H1 (cell line): ENCODE measurements around the gene CORT. TPM values are rescaled to one million over a fixed set of nuclear protein-coding genes. Genes with fewer than 3 reads are reported as not detected.

ENCODE experiments used
- CTCF ChIA-PET: fragments of 300-600 bp; sonication (Branson Sonifier 250); formaldehyde crosslinking; loops from one replicate; lab custom pipeline; 2021; ENCODE audit not compliant: partially characterized antibody; lab: Charles Lee
- POLR2A ChIA-PET: fragments of 300-600 bp; sonication (Branson Sonifier 250); formaldehyde crosslinking; loops from one replicate; lab custom pipeline; 2021; ENCODE audit warnings: inconsistent platforms; ENCODE audit not compliant: partially characterized antibody; lab: Charles Lee
- DNase-seq, 2 experiments: peaks; one replicate each; pipeline versions ENCODE4 v3.0.0 to v3.0.0-alpha.2; 2010 to 2022; ENCODE audit warnings: low spot score in 2 of 2, low read depth in 1 of 2, mixed read lengths in 1 of 2
- FAIRE-seq: peaks from 2 replicates; lab custom pipeline; 2011; peaks lifted over from hg19 to GRCh38; lab: Jason Lieb, UNC
- H2AFZ ChIP-seq: 2 replicates; pipeline ENCODE4 v1.8.1; 2012; ENCODE audit warnings: low read length, inconsistent platforms
- H2AK5ac ChIP-seq: 2 replicates; pipeline ENCODE4 v1.6.1; 2013; ENCODE audit warnings: low read depth, low read length
- H2BK120ac ChIP-seq: replicated peaks from 2 replicates; pipeline ENCODE3; 2013; ENCODE audit warnings: low read depth, low read length, inconsistent platforms
- H2BK12ac ChIP-seq: 2 replicates; pipeline ENCODE4 v1.6.1; 2013; ENCODE audit warnings: low read depth, low read length
- H2BK15ac ChIP-seq: 2 replicates; pipeline ENCODE4 v1.6.1; 2013; ENCODE audit warnings: low read length
- H2BK20ac ChIP-seq: 2 replicates; pipeline ENCODE4 v1.6.1; 2013; ENCODE audit warnings: low read length
- H2BK5ac ChIP-seq: 2 replicates; pipeline ENCODE4 v1.6.1; 2013; ENCODE audit warnings: low read depth, low read length
- H3K14ac ChIP-seq: 2 replicates; pipeline ENCODE4 v1.6.1; 2013; ENCODE audit warnings: inconsistent platforms; ENCODE audit not compliant: insufficient read length
- H3K18ac ChIP-seq: 2 replicates; pipeline ENCODE4 v1.6.1; 2013; ENCODE audit warnings: low read length; ENCODE audit errors: extremely low read depth
- H3K23ac ChIP-seq: 2 replicates; pipeline ENCODE4 v1.6.1; 2013; ENCODE audit warnings: inconsistent platforms; ENCODE audit not compliant: insufficient read length
- H3K23me2 ChIP-seq: 2 replicates; pipeline ENCODE4 v1.6.1; 2013; ENCODE audit warnings: low read depth, low read length
- H3K27ac ChIP-seq: 2 replicates; pipeline ENCODE4 v1.6.1; 2011; ENCODE audit warnings: low read depth, low read length, inconsistent platforms
- H3K27me3 ChIP-seq, 4 experiments: replicated peaks in 1 of 4; 1 replicate in 1 of 4; 2 replicates in 3 of 4; pipeline versions ENCODE4 v1.6.1 to v1.8.1; 2011 to 2013; ENCODE audit warnings: low read length in 3 of 4, mild to moderate bottlenecking in 3 of 4, inconsistent platforms in 2 of 4, mixed read lengths in 2 of 4, moderate library complexity in 1 of 4; ENCODE audit not compliant: control insufficient read depth in 3 of 4, insufficient read depth in 3 of 4; ENCODE audit errors: extremely low read depth in 1 of 4
- H3K36me3 ChIP-seq, 4 experiments: 2 replicates each; pipeline versions ENCODE4 v1.6.1 to v1.8.1; 2011 to 2013; ENCODE audit warnings: mild to moderate bottlenecking in 4 of 4, low read length in 3 of 4, moderate library complexity in 2 of 4, control low read depth in 1 of 4, inconsistent platforms in 1 of 4; ENCODE audit not compliant: insufficient read depth in 4 of 4, control insufficient read depth in 2 of 4
- H3K4ac ChIP-seq: replicated peaks from 2 replicates; pipeline ENCODE3; 2013; ENCODE audit warnings: low read length, low read depth, mixed read lengths, inconsistent platforms; ENCODE audit not compliant: insufficient read length
- H3K4me1 ChIP-seq, 4 experiments: replicated peaks in 1 of 4; 1 replicate in 1 of 4; 2 replicates in 3 of 4; pipeline versions ENCODE4 v1.6.1 to v1.8.1; 2011 to 2013; ENCODE audit warnings: low read length in 3 of 4, inconsistent platforms in 2 of 4, mixed read lengths in 1 of 4; ENCODE audit not compliant: insufficient read depth in 4 of 4, control insufficient read depth in 3 of 4
- H3K4me2 ChIP-seq, 2 experiments: 2 replicates each; pipeline versions ENCODE4 v1.6.1 to v1.8.1; 2011 to 2013; ENCODE audit warnings: low read depth in 2 of 2, low read length in 2 of 2, control low read depth in 1 of 2, inconsistent platforms in 1 of 2, mild to moderate bottlenecking in 1 of 2; ENCODE audit not compliant: insufficient read depth in 1 of 2
- H3K4me3 ChIP-seq, 4 experiments: fragments of 200-600, 300-600 bp in 1 of 4; sonication (generic), shearing (Covaris generic), sonication (Bioruptor Twin) in 1 of 4; 2 replicates each; pipeline versions ENCODE4 v1.5.1 to v1.8.1; 2011 to 2016; ENCODE audit warnings: low read length in 4 of 4, low read depth in 3 of 4, control low read depth in 2 of 4, inconsistent platforms in 2 of 4, mild to moderate bottlenecking in 2 of 4, mixed read lengths in 1 of 4, moderate library complexity in 1 of 4; ENCODE audit not compliant: insufficient read depth in 2 of 4; ENCODE audit errors: extremely low read depth in 1 of 4
- H3K56ac ChIP-seq: replicated peaks from 2 replicates; pipeline ENCODE3; 2013; ENCODE audit warnings: low read depth, mild to moderate bottlenecking, mixed read lengths, low read length, inconsistent platforms; ENCODE audit not compliant: insufficient read length
- H3K79me1 ChIP-seq: 2 replicates; pipeline ENCODE4 v1.6.1; 2013; ENCODE audit warnings: low read depth, low read length, control low read depth
- H3K79me2 ChIP-seq, 2 experiments: 2 replicates each; pipeline versions ENCODE4 v1.6.1 to v1.8.1; 2012 to 2013; ENCODE audit warnings: low read length in 2 of 2, mild to moderate bottlenecking in 2 of 2, inconsistent platforms in 1 of 2; ENCODE audit not compliant: insufficient read depth in 2 of 2, control insufficient read depth in 1 of 2
- H3K9ac ChIP-seq, 4 experiments: replicated peaks in 1 of 4; 1 replicate in 1 of 4; 2 replicates in 3 of 4; pipeline versions ENCODE4 v1.6.1 to v1.8.1; 2011 to 2013; ENCODE audit warnings: low read depth in 3 of 4, low read length in 3 of 4, control low read depth in 2 of 4, mild to moderate bottlenecking in 2 of 4, moderate library complexity in 2 of 4, inconsistent platforms in 1 of 4; ENCODE audit errors: extremely low read depth in 1 of 4
- H3K9me3 ChIP-seq, 2 experiments: 2 replicates each; pipeline versions ENCODE4 v1.6.1 to v1.8.1; 2012 to 2013; ENCODE audit warnings: mild to moderate bottlenecking in 2 of 2, moderate library complexity in 2 of 2, control low read depth in 1 of 2, inconsistent platforms in 1 of 2, low read depth in 1 of 2, low read length in 1 of 2, mixed read lengths in 1 of 2; ENCODE audit not compliant: insufficient read depth in 2 of 2
- H4K20me1 ChIP-seq, 2 experiments: replicated peaks in 1 of 2; 2 replicates each; pipeline versions ENCODE3 to v1.8.1; 2011 to 2013; ENCODE audit warnings: inconsistent platforms in 2 of 2, low read length in 2 of 2, mild to moderate bottlenecking in 1 of 2; ENCODE audit not compliant: insufficient read depth in 2 of 2, control insufficient read depth in 1 of 2
- H4K5ac ChIP-seq: 2 replicates; pipeline ENCODE4 v1.6.1; 2013; ENCODE audit warnings: low read length, low read depth, mixed read lengths, inconsistent platforms; ENCODE audit not compliant: insufficient read length
- H4K8ac ChIP-seq: 2 replicates; pipeline ENCODE4 v1.8.0; 2013; ENCODE audit warnings: mild to moderate bottlenecking, moderate library complexity, low read length, inconsistent platforms; ENCODE audit not compliant: insufficient read depth; ENCODE audit errors: extremely low read depth
- H4K91ac ChIP-seq: replicated peaks from 2 replicates; pipeline ENCODE3; 2013; ENCODE audit warnings: low read length, mixed read lengths, inconsistent platforms; ENCODE audit not compliant: insufficient read length
- CEBPB ChIP-seq: IDR thresholded peaks from 2 replicates; pipeline ENCODE4 v1.6.1; 2012; ENCODE audit warnings: low read depth, low read length
- GABPA ChIP-seq: IDR thresholded peaks from 2 replicates; pipeline ENCODE4 v1.6.1; 2011; ENCODE audit warnings: mild to moderate bottlenecking, low read length, moderate library complexity, borderline replicate concordance; ENCODE audit not compliant: insufficient read depth
- WGBS, 2 experiments: shearing (Covaris generic) in 1 of 2; methylation state at CpG; one replicate each; pipeline versions ENCODE4 v1.1.6 to v1.1.7; 2013 to 2015; ENCODE audit warnings: low lambda C conversion rate in 2 of 2, mixed read lengths in 2 of 2, inconsistent platforms in 1 of 2, low coverage in 1 of 2, missing lambda C conversion rate in 1 of 2; ENCODE audit not compliant: insufficient replicate concordance in 2 of 2, insufficient coverage in 1 of 2, insufficient read length in 1 of 2; ENCODE audit errors: extremely low coverage in 1 of 2, missing lambda C conversion rate in 1 of 2; 5-methylcytosine and 5-hydroxymethylcytosine counted together
- polyA plus RNA-seq, 7 experiments: library from polyadenylated mRNA; depleted of rRNA in 3 of 7; stranded (reverse) in 5 of 7; unstranded in 2 of 7; fragments of >200 nt in 5 of 7; fragments of 200-250 nt in 2 of 7; gene quantifications; 1 replicate in 5 of 7; 2 replicates in 1 of 7; 4 replicates in 1 of 7; pipeline versions ENCODE4 v1.2.1 to v1.2.3, GENCODE V29; 2011 to 2013; ENCODE audit warnings: missing spikeins in 2 of 7, mixed read lengths in 2 of 7
- total RNA-seq: library from RNA; stranded (reverse); fragmentation: NEBNext Ultra II Directional; extraction: Animal tissue kit (Norgen Biotek cat#: 25700); gene quantifications from 2 replicates; pipeline ENCODE4 v1.2.1, GENCODE V29; 2021

Gene CORT
- total and polyA plus RNA-seq, 2 of the 8 experiments (the other 6 are each of a cell fraction or from before 2014, with no cell fraction given) = 0.15 to 0.30 TPM

DNA sequence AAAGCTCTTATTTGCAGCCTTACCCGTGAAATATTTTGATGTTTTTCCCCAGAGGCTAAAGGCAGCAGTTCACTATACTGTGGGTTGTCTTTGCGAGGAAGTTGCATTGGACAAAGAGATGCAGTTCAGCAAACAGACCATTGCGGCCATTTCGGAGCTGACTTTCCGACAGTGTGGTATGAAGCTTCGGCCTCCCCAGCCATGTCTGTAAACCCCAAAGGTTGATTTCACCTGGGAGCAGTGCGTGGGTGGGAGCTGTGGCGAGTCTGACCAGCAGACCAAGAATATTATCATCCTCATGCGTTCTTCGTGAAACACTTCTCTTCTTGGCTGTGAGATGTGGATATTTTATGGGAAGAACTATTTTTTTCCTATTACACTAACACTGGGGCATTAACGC lies 16.0 kb upstream of the CORT start:
- Histone ChIP-seq H2BK15ac (no peak overlapping the region), H3K79me2 (no peaks in the 10 kb centered on the region), H2BK12ac (no peak overlapping the region), H3K36me3 (no peaks in the 10 kb centered on the region), H3K23ac (no peak overlapping the region), H2BK120ac (no peak overlapping the region), H3K79me1 (no peaks in the 10 kb centered on the region; the same call in 1 of the 2 replicates), H4K91ac (no peak overlapping the region), H2BK5ac (no peak overlapping the region), H4K8ac (no peak overlapping the region), H3K56ac (no peak overlapping the region), H2BK20ac (no peak overlapping the region), H3K9ac (no peak overlapping the region), H3K18ac (no peak overlapping the region), H3K27ac (no peak overlapping the region), H3K27me3 (no peaks in the 10 kb centered on the region), H3K4ac (no peak overlapping the region), H2AFZ (no peak overlapping the region), H4K20me1 (no peaks in the 10 kb centered on the region), H3K4me2 (no peak overlapping the region), H3K4me3 (no peak overlapping the region), H3K23me2 (peaks cover 9% of the 10 kb centered on the region), H2AK5ac (no peak overlapping the region), H3K4me1 (peaks cover 0 to 5% (median under 1%) of the 10 kb centered on the region in 4 experiments; a peak in 4 of 7 replicates), H3K14ac (no peak overlapping the region), H3K9me3 (no peaks in the 10 kb centered on the region), H4K5ac (no peak overlapping the region)
- FAIRE-seq (no peak), DNase-seq (no peak)
- 95% methylated on average over 11 of the region's 11 CpGs; no CpG with 5 or more reads in 1 of the 2 experiments for WGBS, 2 experiments
- CTCF ChIA-PET = interaction anchor here (0.9 to 10.9 kb wide), 4 partner anchors 29 to 477 kb away, joined by 3 to 132 read pairs (median 4); no protein-coding TSS in a partner anchor
- POLR2A ChIA-PET = interaction anchor here (0.7 to 1.0 kb wide), 3 partner anchors 12 to 35 kb away, joined by 3 to 4 read pairs (median 4); partner anchors contain the start of gene CORT
- no peak for TF ChIP-seq GABPA
- TF ChIP-seq CEBPB = no peak
